OCI-LY3 (cell line): ENCODE data around the gene PYCR2.
"Not testable (repeated sequence)": the region's sequence is repeated elsewhere in the genome, so short reads cannot be mapped to it uniquely, and the experiment has no call there.

Source experiments
- H2AFZ ChIP-seq: fragments of 200-600, 300-600 bp; shearing (Covaris generic); 2 replicates; pipeline ENCODE4 v1.6.0; 2014; ENCODE audit warnings: antibody characterized with exemption, low read depth, low read length
- H3K27ac ChIP-seq: fragments of 200-600, 300-600 bp; sonication (generic); 2 replicates; pipeline ENCODE4 v1.5.1; 2014; ENCODE audit warnings: mild to moderate bottlenecking, low read length, moderate library complexity, mixed read lengths
- H3K27me3 ChIP-seq: fragments of 200-600, 300-600 bp; sonication (generic); 2 replicates; pipeline ENCODE4 v1.6.1; 2014; ENCODE audit warnings: low read depth, low read length, mixed read lengths
- H3K36me3 ChIP-seq: fragments of 200-600, 300-600 bp; sonication (generic); replicated peaks from 2 replicates; pipeline ENCODE3; 2014; ENCODE audit warnings: low read depth, low read length, mixed read lengths
- H3K4me1 ChIP-seq: fragments of 300-600, 200-600 bp; sonication (generic); 2 replicates; pipeline ENCODE4 v1.6.1; 2014; ENCODE audit warnings: low read length, mixed read lengths
- H3K4me2 ChIP-seq: fragments of 200-600, 300-600 bp; sonication (generic); 2 replicates; pipeline ENCODE4 v1.6.1; 2014; ENCODE audit warnings: low read length, mixed read lengths
- H3K4me3 ChIP-seq: fragments of 300-600, 200-600 bp; sonication (generic); 2 replicates; pipeline ENCODE4 v1.5.1; 2014; ENCODE audit warnings: antibody characterized with exemption, mild to moderate bottlenecking, low read length, moderate library complexity
- H3K79me2 ChIP-seq: fragments of 300-600, 200-600 bp; shearing (Covaris generic); 2 replicates; pipeline ENCODE4 v1.6.1; 2014; ENCODE audit warnings: mild to moderate bottlenecking, low read length, mixed read lengths
- H3K9ac ChIP-seq: fragments of 300-600, 200-600 bp; shearing (Covaris generic); 2 replicates; pipeline ENCODE4 v1.6.0; 2014; ENCODE audit warnings: mild to moderate bottlenecking, low read length, moderate library complexity
- H3K9me3 ChIP-seq: fragments of 200-600, 300-600 bp; shearing (Covaris generic); 2 replicates; pipeline ENCODE4 v1.6.1; 2014; ENCODE audit warnings: low read length, mixed read lengths; ENCODE audit not compliant: insufficient read depth
- H4K20me1 ChIP-seq: fragments of 200-600, 300-600 bp; sonication (generic); 2 replicates; pipeline ENCODE4 v1.6.1; 2016; ENCODE audit warnings: low read length, mixed read lengths; ENCODE audit not compliant: insufficient read depth
- EZH2phosphoT487 ChIP-seq: fragments of 200-600 bp; shearing (Covaris generic); IDR thresholded peaks from 2 replicates; pipeline ENCODE4 v1.6.1; 2018; ENCODE audit warnings: antibody characterized with exemption, mixed run types, low read depth
- TF ChIP-seq, protein P1 (sequence below): fragments of 200-600, 300-600 bp; sonication (generic); IDR thresholded peaks from 2 replicates; pipeline ENCODE4 v1.5.1; 2014; ENCODE audit warnings: antibody characterized with exemption, low read length, low read depth

The PYCR2 gene

DNA sequence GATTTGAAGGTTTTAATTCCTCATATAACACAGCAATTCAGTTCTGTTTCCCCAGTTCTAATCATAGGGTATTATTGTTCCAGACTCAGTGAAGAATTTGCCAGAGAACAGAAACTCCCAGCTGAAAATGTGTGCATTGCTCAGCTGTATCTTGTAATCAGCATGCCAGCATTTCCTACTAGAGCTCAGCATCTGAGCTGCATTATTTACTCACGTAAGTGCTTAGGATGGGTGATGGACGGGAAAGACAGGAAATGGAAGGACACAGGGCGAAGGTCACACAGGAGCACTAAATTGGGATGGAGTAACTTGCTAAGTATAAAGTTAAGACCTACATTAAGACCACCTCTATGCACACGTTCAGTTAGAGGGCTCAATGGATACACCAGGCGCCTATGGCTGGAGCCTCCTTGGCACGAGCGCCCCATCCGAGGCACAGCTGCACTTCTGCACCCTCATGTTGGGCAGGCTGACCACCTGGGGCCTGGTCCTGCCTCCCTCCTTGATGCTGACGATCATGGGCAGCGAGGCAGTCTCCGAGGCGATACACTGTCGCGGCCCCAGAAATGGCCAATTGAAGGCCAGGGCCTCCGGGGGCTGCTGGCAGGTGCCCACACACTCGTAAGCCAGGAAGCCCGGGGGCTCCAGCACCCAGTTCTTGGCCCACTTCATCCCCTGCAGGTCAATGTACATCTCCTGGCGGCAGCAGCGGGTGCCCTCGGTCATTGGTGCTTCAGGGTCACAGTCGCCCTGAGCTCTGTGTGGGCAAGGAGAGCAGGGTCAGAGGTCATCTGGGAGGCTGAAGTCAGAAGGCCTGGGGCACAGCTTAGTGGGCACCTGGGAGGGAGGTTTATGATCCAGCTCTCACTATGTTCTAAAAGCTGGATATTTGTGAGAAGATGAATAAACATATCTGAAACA is 13.3 kb upstream of the PYCR2 start:
- no peaks in the 10 kb centered on the region for H3K9me3 ChIP-seq
- H3K9ac ChIP-seq, result no peak overlapping the region
- H3K36me3 ChIP-seq, result no peaks in the 10 kb centered on the region
- H3K4me1 ChIP-seq, result peaks cover 5% of the 10 kb centered on the region
- H3K27ac ChIP-seq, result no peak overlapping the region
- H3K79me2 ChIP-seq, result no peaks in the 10 kb centered on the region
- no peak overlapping the region for H3K4me3 ChIP-seq
- no peak overlapping the region for H3K4me2 ChIP-seq
- no peaks in the 10 kb centered on the region for H3K27me3 ChIP-seq
- H4K20me1 ChIP-seq, result no peaks in the 10 kb centered on the region
- 0 out of 2 replicates have a peak overlapping the region, but pooled peaks have one; percentile 19 for H2AFZ ChIP-seq
- TF ChIP-seq, protein P1, sequence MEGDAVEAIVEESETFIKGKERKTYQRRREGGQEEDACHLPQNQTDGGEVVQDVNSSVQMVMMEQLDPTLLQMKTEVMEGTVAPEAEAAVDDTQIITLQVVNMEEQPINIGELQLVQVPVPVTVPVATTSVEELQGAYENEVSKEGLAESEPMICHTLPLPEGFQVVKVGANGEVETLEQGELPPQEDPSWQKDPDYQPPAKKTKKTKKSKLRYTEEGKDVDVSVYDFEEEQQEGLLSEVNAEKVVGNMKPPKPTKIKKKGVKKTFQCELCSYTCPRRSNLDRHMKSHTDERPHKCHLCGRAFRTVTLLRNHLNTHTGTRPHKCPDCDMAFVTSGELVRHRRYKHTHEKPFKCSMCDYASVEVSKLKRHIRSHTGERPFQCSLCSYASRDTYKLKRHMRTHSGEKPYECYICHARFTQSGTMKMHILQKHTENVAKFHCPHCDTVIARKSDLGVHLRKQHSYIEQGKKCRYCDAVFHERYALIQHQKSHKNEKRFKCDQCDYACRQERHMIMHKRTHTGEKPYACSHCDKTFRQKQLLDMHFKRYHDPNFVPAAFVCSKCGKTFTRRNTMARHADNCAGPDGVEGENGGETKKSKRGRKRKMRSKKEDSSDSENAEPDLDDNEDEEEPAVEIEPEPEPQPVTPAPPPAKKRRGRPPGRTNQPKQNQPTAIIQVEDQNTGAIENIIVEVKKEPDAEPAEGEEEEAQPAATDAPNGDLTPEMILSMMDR, result no peak
- TF ChIP-seq EZH2phosphoT487, result no peak

DNA sequence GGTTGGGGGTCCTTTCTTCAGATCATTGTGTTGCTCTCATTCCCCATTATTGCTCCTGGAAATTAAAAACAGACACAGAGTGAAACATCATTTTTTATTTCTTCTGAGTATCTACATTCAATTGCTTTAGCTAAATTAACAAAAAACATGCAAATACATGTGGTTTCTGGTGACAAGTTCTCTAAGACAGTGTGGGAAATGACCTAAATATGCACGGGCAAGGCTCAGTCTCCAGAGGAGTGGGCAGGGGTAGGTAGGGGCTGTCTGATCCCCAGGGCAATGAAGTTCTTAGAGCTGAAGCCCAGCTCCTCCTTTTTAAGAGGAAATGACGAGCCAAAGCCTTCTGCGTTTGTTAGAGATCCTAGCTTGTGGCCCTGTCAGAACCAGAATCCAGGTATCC is 12.5 kb upstream of the PYCR2 start:
- H3K9ac ChIP-seq, result no peak overlapping the region
- 0 out of 2 replicates have a peak overlapping the region, but pooled peaks have one; percentile 19 for H2AFZ ChIP-seq
- H3K9me3 ChIP-seq, result no peaks in the 10 kb centered on the region
- H3K27me3 ChIP-seq, result no peaks in the 10 kb centered on the region
- H3K79me2 ChIP-seq, result no peaks in the 10 kb centered on the region
- no peaks in the 10 kb centered on the region for H4K20me1 ChIP-seq
- no peaks in the 10 kb centered on the region for H3K4me1 ChIP-seq
- no peak overlapping the region for H3K4me3 ChIP-seq
- no peak overlapping the region for H3K27ac ChIP-seq
- no peaks in the 10 kb centered on the region for H3K36me3 ChIP-seq
- TF ChIP-seq, protein P1, result no peak
- TF ChIP-seq EZH2phosphoT487, result no peak
- no peak overlapping the region for H3K4me2 ChIP-seq

DNA sequence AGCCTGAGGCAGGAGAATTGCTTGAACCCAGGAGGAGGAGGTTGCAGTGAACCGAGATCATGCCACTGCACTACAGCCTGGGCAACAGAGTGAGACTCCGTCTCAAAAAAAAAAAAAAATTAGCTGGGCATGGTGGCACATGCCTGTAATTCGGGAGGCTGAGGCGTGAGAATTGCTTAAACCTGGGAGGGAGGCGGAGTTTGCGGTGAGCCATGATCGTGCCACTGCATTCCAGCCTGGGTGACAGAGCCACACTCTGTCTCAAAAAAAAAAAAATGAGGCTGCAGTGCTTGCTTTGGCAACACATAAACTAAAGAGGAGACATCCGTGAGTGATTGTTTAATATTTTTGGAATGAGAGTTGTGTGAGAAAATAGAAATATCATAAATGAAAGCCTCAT is 12.0 kb upstream of the PYCR2 start:
- H3K27me3 ChIP-seq, H3K9me3 ChIP-seq, H2AFZ ChIP-seq, H3K4me2 ChIP-seq, H3K4me1 ChIP-seq, H4K20me1 ChIP-seq, H3K27ac ChIP-seq, H3K4me3 ChIP-seq, H3K36me3 ChIP-seq, H3K79me2 ChIP-seq, H3K9ac ChIP-seq: not testable (repeated sequence)

DNA sequence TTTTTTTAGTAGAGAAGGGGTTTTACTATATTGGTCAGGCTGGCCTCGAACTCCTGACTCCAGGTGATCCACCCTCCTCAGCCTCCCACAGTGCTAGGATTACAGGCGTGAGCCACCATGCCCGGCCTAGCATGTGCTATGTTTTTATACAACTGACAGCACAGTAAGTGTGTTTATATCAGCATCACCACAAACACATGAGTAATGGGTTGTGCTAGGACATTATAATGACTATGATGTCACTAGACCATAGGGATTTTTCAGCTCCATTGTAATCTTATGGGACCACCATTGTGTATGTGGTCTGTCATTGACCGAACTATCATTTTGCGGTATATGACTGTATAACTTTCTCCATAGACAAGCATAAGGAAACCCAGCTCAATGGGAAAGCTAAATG is 10.7 kb upstream of the PYCR2 start:
- Histone ChIP-seq H2AFZ (no peak overlapping the region), H3K27me3 (no peaks in the 10 kb centered on the region), H3K9ac (no peak overlapping the region), H3K27ac (no peak overlapping the region), H3K4me2 (no peak overlapping the region), H3K9me3 (no peaks in the 10 kb centered on the region), H3K79me2 (no peaks in the 10 kb centered on the region), H3K4me3 (no peak overlapping the region), H3K36me3 (no peaks in the 10 kb centered on the region), H4K20me1 (no peaks in the 10 kb centered on the region), H3K4me1 (no peaks in the 10 kb centered on the region)
- TF ChIP-seq EZH2phosphoT487, result no peak
- TF ChIP-seq, protein P1, result no peak
